GM19372 (cell line): ENCODE measurements around the gene ARID4B.
"Not testable (repeated sequence)": the region's sequence is repeated elsewhere in the genome, so short reads cannot be mapped to it uniquely, and the experiment has no call there.

Experiments
- ATAC-seq: cut with Tn5 transposase; IDR thresholded peaks from one replicate; pipeline ENCODE4 v1.9.1; 2021; ENCODE audit warnings: mild to moderate bottlenecking, low read depth, moderate library complexity; ENCODE audit not compliant: unreplicated experiment

Gene ARID4B

DNA sequence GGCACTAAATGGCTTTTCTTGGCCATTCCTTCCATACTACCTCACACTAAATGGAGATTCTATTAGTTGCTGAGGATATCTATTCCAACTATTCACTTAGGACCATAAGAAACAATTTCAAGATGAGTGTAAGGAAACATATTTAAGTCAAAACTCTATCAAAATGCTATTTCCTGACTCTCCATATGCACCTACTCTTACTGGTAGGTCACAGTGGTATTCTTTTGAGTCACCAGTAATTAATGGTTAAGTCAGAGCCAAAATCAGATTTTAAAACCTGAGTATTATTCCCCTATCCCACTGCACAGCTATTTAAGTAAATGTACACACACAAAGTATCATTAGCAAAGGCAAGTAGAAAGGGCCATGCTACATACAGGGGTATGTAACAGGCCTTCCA lies 50.3 kb downstream of the ARID4B start:
- ATAC-seq: no peak

DNA sequence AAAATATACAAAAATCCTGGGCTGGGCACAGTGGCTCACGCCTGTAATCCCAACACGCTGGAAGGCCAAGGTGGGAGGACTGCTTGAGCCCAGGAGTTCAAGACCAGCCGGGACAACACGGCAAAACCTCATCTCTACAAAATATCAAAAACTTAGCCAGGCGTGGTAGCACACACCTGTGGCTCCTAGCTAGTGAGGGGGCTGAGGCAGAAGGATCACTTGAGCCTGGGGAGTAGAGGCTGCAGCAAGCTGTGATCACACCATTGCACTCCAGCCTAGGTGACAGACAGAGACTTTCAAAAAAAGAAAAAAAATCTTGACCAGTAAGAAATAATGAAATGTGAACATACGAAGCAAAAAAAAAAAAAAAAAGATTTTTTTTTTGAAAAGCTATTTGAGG lies 52.1 kb downstream of the ARID4B start:
- no peak for ATAC-seq

DNA sequence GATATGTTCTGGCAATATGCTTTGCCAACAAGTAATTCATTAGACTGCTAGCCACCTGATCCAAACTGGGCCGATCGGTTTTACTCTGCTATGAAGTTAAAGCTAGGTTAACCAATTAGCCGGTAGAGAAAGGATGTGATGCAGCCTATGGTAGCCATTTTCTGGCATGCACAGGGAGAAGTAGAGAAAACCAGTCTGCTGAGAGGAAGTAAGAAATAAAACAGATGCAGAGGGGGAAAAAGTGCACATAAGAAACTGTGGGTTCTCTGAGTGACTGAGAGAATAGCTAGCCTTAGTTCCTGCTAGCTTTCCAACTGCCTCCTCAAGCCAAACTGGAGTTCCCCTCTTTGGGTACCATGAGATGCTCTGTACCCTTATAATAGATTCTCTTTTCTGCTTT lies 52.8 kb downstream of the ARID4B start:
- no peak for ATAC-seq

DNA sequence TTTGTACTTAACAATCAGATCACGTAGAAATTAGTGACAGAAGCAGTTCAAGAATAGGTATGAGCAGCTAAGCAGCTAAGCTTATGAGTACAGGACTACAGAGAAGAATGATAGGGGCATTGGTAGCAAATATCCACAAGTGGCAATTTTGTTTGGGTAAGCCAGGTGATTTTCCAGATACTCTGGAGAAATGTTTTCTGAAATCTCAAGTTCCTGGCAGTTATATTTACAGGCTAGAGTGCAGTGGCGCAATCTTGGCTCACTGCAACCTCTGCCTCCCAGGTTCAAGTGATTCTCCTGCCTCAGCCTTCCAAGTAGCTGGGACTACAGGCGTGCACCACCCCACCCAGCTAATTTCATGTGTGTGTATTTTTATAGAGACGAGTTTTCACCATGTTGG lies 55.1 kb downstream of the ARID4B start:
- ATAC-seq: no peak

DNA sequence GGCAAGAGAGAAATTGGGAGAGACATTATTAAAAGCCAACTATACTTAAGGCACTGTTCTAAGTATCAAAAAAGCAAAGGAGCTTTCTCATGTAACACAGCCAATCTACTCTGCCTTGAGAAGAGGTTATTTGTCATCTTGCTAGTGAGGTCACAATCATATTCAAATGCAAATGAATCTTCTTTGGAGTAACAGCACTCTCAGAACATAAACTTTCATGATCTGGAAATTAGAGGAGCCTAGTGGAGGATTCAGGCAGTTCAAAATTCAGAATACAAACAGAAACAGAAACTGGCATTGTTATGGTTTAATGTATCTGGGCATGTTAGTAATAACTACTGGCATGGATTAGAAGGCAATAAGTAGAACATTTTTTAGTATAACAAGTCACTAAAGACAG lies 57.4 kb downstream of the ARID4B start:
- ATAC-seq: no peak

DNA sequence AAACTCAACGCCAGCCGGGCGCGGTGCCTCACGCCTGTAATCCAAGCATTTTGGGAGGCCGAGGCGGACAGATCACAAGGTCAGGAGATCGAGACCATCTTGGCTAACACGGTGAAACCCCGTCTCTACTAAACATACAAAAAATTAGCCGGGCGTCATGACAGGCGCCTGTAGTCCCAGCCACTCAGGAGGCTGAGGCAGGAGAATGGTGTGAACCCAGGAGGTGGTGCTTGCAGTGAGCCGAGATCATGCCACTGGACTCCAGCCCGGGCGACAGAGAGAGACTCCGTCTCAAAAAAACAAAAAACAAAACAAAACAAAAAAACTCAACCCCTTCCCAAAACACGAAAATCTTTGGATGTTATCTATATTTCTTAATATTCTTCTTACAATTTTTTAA lies 58.0 kb downstream of the ARID4B start:
- not testable (repeated sequence) for ATAC-seq

GRCh38 chr1:235268379-235269125 lies 59.4 kb downstream of the ARID4B start:
- ATAC-seq: no peak

- ATAC-seq: no peak
Measured at GRCh38 chr1:235266967-235267366, 61.0 kb downstream of the ARID4B start.

- ATAC-seq: no peak
Measured at GRCh38 chr1:235266325-235266724, 61.7 kb downstream of the ARID4B start.

DNA sequence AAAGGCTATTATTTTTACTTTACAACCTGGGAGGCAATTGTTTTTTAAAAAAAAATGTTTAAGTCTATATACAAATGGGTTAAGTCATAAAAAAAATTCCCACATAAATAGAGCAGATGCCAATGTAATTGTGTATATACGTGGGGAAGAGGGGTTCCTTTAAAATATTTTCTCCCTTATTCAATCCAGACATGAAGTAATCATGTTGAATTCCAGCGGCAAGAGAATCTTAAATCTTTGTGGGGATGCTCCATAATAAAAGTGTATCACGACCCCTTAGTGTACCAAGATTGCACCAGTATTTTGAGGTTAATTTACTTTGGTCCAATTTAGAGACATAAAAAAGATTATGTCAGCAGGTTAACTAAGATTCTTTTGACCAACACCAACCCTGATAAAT lies 62.1 kb downstream of the ARID4B start:
- ATAC-seq: no peak

GRCh38 chr1:235264327-235264726 lies 63.7 kb downstream of the ARID4B start:
- no peak for ATAC-seq

DNA sequence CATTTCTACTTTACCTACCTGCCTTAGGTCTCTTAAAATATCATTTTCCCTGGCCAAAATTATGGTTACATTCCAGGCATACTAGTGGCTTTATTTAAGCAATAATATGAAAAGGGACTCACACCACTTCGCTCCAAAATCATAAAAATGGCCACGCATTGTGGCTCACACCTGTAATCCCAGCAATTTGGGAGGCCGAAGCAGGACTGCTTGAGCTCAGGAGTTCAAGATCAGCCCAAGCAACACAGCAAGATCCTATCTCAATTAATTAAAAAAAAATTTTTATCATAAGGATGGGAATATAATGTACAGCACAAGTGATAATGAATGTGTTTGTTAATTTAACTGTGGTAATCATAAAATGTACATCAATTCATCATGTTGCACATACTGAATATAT lies 65.4 kb downstream of the ARID4B start:
- ATAC-seq: no peak

DNA sequence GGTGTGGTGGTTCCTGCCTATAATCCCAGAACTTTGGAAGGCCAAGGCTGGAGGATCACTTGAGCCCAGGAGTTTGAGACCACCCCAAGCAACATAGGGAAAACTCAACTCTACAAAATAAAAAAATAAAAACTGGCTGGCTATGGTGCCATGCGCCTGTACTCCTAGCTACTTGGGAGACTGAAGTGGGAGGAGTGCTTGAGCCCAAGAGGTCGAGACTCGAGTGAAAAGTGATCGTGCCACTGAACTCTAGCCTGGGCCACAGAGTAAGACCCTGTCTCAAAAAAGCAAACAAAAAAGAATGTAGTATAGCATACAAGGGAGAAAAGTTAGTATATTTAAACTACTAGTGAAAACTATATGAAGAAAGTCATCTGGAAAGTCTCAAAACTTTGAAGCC lies 66.7 kb downstream of the ARID4B start:
- no peak for ATAC-seq

DNA sequence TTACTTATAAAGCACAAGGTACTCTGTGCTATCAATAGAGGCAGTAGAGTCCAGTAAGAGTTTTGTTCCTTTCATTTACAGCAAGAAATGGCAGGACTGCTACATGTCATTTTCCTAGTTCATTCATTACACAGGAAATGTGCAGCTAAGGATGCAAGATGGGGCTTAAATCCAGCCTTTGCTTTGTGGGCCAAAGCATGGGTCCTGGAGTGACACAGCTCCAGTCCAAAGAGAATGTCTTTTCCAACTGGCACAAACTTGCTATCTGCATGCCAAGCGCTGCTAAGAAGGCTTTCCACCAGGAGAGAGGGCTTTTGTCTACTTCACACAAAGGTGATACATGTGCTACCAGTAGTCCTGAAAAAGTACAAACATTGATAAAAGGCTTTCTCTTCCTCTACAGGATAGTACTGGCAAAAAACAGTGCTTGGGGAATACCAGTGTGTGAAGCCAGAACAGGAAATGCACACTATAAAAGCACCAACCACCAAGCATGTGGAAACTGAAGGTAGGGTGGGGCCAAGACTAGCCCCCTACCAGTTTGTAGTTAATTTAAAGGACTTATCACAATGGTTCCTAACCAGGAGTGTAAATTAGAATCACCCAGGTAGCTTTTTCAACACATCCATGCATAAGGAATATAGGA lies 68.7 kb downstream of the ARID4B start:
- no peak for ATAC-seq

GRCh38 chr1:235258068-235258467 lies 69.9 kb downstream of the ARID4B start:
- ATAC-seq: not testable (repeated sequence)

DNA sequence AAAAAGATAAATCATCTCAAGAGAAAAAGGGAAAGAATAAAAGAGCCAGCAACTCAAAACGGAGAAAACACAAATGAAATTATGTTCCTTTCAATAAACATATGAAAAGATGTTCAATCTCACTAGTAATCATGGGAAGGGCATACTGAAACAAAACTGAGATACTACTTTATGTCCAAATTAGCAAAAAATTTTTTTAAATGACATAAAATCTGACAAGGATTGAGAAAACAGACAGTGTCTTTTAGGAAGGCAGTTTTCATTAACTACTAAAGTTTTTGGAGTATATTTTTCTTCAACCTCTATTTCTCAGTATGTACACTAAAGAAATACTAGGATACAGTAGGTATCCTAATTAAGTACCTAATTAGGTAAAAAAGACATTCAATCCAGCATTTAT lies 73.3 kb downstream of the ARID4B start:
- ATAC-seq: no peak

- ATAC-seq: peak; percentile 68
Measured at GRCh38 chr1:235253219-235253962, 74.6 kb downstream of the ARID4B start.

DNA sequence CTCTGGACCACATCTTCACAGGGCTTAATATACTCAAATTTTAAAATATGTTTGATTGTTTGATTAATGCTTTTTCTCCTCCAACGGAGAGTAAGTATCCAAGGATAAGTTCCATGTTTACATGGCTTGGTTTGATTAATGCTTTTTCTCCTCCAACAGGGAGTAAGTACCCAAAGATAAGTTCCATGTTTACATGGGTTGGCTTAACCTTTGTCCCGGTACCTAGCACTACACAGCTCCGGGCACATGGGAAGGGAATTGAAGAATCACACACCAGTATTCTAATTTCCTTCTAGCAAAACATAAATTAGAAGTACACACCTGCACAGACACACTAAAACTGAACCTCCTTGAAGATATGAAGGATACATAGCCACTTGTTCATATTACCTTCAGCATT lies 77.5 kb downstream of the ARID4B start:
- no peak for ATAC-seq

DNA sequence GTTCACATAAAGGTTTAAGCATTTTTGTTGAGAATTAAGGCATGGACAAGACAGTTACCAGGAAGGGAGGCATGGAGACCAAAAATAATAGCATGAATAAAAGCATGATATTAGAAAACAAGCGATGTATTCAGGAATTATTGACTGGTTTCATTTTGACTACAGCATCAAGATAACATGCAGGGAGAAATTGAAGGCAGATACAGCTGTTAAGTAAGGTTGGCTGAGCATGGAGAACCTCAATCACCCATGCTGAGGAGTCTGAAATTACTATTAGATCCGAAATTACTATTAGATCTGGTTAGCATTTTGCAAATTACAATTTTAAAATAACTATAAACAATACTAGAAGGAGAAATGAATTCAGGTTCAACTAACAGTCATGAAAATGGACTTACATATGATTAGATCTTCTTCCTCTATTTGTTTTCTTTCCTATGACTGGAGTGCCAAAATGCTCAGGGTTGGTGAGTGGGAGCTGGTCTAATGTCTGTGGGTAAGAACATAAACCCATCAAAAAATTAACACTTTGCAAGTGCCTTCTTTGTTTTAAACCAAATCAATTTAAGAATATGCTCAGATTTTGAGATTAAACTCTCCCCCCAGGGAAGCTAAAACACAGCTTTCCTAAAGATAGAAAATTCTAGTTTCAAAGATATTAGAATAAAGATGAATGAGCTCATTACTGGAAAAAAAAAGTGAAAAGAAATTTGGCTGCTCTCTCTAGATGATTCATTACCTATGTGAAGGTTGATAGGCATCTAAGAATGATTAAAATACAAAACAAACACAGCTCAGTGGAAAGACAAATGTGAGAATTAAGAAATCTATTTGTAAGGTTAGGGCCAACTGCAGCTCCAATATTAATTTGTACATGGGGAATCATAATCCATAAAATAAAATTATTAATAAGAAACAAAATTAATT lies 81.7 kb downstream of the ARID4B start:
- ATAC-seq: no peak

DNA sequence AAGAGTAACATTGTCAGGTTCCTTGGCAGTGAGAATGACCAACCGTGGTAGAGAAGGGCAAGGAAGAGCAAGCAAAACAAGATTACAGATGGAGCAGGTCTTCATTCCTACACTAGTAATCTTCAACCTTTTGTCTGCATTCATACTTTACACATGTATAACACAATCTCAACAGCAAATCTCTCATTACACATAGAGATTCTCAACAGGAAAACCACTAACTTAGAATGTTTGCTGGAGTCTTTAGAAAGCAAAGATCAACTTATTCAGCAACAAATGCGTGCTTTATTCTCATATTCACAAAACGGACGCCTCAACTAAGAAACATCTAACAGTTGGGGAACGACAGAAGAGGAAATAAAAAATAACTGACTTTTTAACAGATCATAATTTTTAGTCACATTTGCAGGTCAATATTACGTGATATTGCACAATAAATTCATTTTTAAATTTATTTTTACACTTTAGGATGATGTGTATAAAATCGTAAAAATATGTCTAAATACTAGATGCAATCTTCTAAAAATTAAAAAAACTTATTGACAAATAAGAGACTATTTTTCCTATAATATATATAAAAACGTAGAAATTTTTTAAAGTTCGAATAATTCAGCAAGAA lies 82.9 kb downstream of the ARID4B start:
- ATAC-seq: no peak
